Suppressor macrophage treated with lipopolysaccharide for 4 hours (primary cell): ENCODE measurements around the gene ANKS4B.
"Not testable (repeated sequence)": the region's sequence is repeated elsewhere in the genome, so short reads cannot be mapped to it uniquely, and the experiment has no call there.

Experiments
- DNase-seq: peaks from one replicate; pipeline ENCODE4 v3.0.0-alpha.2; 2020

Gene ANKS4B

GRCh38 chr16:21263640-21264570, 30.4 kb downstream of the ANKS4B start:
- DNase-seq, result no peak

GRCh38 chr16:21264571-21265036, 31.1 kb downstream of the ANKS4B start:
- no peak for DNase-seq

GRCh38 chr16:21265104-21265837, 31.8 kb downstream of the ANKS4B start:
- no peak for DNase-seq

GRCh38 chr16:21267298-21267697, 33.8 kb downstream of the ANKS4B start:
- DNase-seq, result no peak

- no peak for DNase-seq
Measured at GRCh38 chr16:21268236-21268635, 34.7 kb downstream of the ANKS4B start.

- DNase-seq, result no peak
Measured at GRCh38 chr16:21272253-21272652, 38.8 kb downstream of the ANKS4B start.

GRCh38 chr16:21272763-21273162, 39.3 kb downstream of the ANKS4B start:
- DNase-seq, result not testable (repeated sequence)

- no peak for DNase-seq
Measured at GRCh38 chr16:21274172-21274726, 40.8 kb downstream of the ANKS4B start.

- DNase-seq, result no peak
Measured at GRCh38 chr16:21275529-21275928, 42.0 kb downstream of the ANKS4B start.

- no peak for DNase-seq
Measured at GRCh38 chr16:21276090-21276489, 42.6 kb downstream of the ANKS4B start.

- DNase-seq, result no peak
Measured at GRCh38 chr16:21277045-21277926, 43.8 kb downstream of the ANKS4B start.

- peak; percentile 54 for DNase-seq
Measured at GRCh38 chr16:21277927-21278706, 44.6 kb downstream of the ANKS4B start, which contains the start of gene CRYM. TSS of gene CRYM (minus strand) at chr16:21278290. CDS start at chr16:21278251, 39 bp downstream.

GRCh38 chr16:21279501-21279900, 46.0 kb downstream of the ANKS4B start:
- DNase-seq, result no peak

GRCh38 chr16:21281698-21282389, 48.3 kb downstream of the ANKS4B start:
- no peak for DNase-seq

- DNase-seq, result peak; percentile 53
Measured at GRCh38 chr16:21283521-21284289, 50.2 kb downstream of the ANKS4B start.

- DNase-seq, result no peak
Measured at GRCh38 chr16:21284414-21284813, 50.9 kb downstream of the ANKS4B start.

- no peak for DNase-seq
Measured at GRCh38 chr16:21285314-21285713, 51.8 kb downstream of the ANKS4B start.

GRCh38 chr16:21289789-21290188, 56.3 kb downstream of the ANKS4B start:
- DNase-seq, result not testable (repeated sequence)

GRCh38 chr16:21300309-21301167, 67.0 kb downstream of the ANKS4B start:
- DNase-seq, result peak; percentile 99
